CD4-positive, alpha-beta T cell (primary cell): ENCODE measurements around the gene MYBPHL. TPM values are rescaled to one million over a fixed set of nuclear protein-coding genes. Genes with fewer than 3 reads are reported as not detected.

Experiments
- ATAC-seq: fragments of 200-7000 bp; cut with Tn5 transposase; one replicate; pipeline ENCODE4 v1.10.0; 2022; ENCODE audit warnings: mild to moderate bottlenecking; ENCODE audit not compliant: poor library complexity
- CTCF ChIA-PET: fragments of 350-600 bp; sonication (Branson Sonifier 250); formaldehyde crosslinking; loops from one replicate; lab custom pipeline; 2021; ENCODE audit warnings: antibody characterized with exemption, inconsistent platforms; lab: Charles Lee
- POLR2A ChIA-PET: fragments of 350-600 bp; sonication (Branson Sonifier 250); formaldehyde crosslinking; loops from one replicate; lab custom pipeline; 2021; ENCODE audit warnings: antibody characterized with exemption, inconsistent platforms; lab: Charles Lee
- DNase-seq, 14 experiments: peaks; one replicate each; pipeline ENCODE4 v3.0.0-alpha.2; 2013 to 2020; ENCODE audit warnings: mixed read lengths in 2 of 14
- H3K27ac ChIP-seq, 2 donors: one replicate each; pipeline versions ENCODE4 v1.5.1 to v1.7.0; 2013; ENCODE audit warnings: low read length in 2 of 2, low read depth in 1 of 2, mild to moderate bottlenecking in 1 of 2
- H3K27me3 ChIP-seq, 2 experiments: 1 replicate in 1 of 2; 2 replicates in 1 of 2; pipeline versions ENCODE4 v1.6.1 to v1.7.0; 2013; ENCODE audit warnings: low read length in 2 of 2, control low read depth in 1 of 2, mild to moderate bottlenecking in 1 of 2, moderate library complexity in 1 of 2; ENCODE audit not compliant: insufficient read depth in 2 of 2, control insufficient read depth in 1 of 2
- H3K36me3 ChIP-seq: one replicate; pipeline ENCODE4 v1.6.1; 2013; ENCODE audit warnings: low read length, control low read depth; ENCODE audit not compliant: insufficient read depth
- H3K4me1 ChIP-seq: one replicate; pipeline ENCODE4 v1.6.1; 2013; ENCODE audit warnings: low read length, control low read depth; ENCODE audit not compliant: insufficient read depth
- H3K4me3 ChIP-seq: one replicate; pipeline ENCODE4 v1.5.1; 2013; ENCODE audit warnings: mild to moderate bottlenecking, low read length, moderate library complexity
- H3K9me3 ChIP-seq, 2 experiments: 1 replicate in 1 of 2; 2 replicates in 1 of 2; pipeline versions ENCODE4 v1.6.1 to v1.7.0; 2013; ENCODE audit warnings: low read length in 2 of 2, mild to moderate bottlenecking in 2 of 2, control low read depth in 1 of 2, moderate library complexity in 1 of 2; ENCODE audit not compliant: control insufficient read depth in 1 of 2, insufficient read depth in 1 of 2
- H3K27ac Mint-ChIP-seq: one replicate; pipeline ENCODE4 v1.8.0; 2020; ENCODE audit warnings: mixed read lengths
- H3K27me3 Mint-ChIP-seq: one replicate; pipeline ENCODE4 v1.8.0; 2021; ENCODE audit warnings: mixed read lengths
- H3K36me3 Mint-ChIP-seq: one replicate; pipeline ENCODE4 v1.8.0; 2021; ENCODE audit warnings: low read depth, mixed read lengths
- H3K4me1 Mint-ChIP-seq: one replicate; pipeline ENCODE4 v1.8.0; 2021; ENCODE audit warnings: low read depth, mixed read lengths
- H3K4me3 Mint-ChIP-seq: one replicate; pipeline ENCODE4 v1.8.0; 2020; ENCODE audit warnings: mild to moderate bottlenecking, mixed read lengths
- H3K9me3 Mint-ChIP-seq: one replicate; pipeline ENCODE4 v1.8.0; 2020; ENCODE audit warnings: mixed read lengths
- CTCF ChIP-seq: fragments of 200-600 bp; IDR thresholded peaks from one replicate; pipeline ENCODE4 v1.8.0; 2022; ENCODE audit warnings: antibody characterized with exemption, mild to moderate bottlenecking
- intact Hi-C, 2 experiments: fragments of 100-400 bp; cut with DNase I in 1 of 2; cut with micrococcal nuclease in 1 of 2; formaldehyde crosslinking; loops; one replicate each; pipeline versions ENCODE4 v1.15.1 to v1.9.0; 2023 to 2025; cut with DNase I, micrococcal nuclease
- polyA plus RNA-seq, 2 donors: library from polyadenylated mRNA; unstranded; fragments of 120-200 nt; gene quantifications; one replicate each; pipeline ENCODE4 v1.2.1, GENCODE V29; 2013
- total RNA-seq, 174 experiments: library from RNA in 2 of 174; stranded (reverse) in 2 of 174; gene quantifications; one replicate each; pipeline ENCODE4 v1.2.3 and lab custom pipeline; 2021 to 2026

The MYBPHL gene, protein sequence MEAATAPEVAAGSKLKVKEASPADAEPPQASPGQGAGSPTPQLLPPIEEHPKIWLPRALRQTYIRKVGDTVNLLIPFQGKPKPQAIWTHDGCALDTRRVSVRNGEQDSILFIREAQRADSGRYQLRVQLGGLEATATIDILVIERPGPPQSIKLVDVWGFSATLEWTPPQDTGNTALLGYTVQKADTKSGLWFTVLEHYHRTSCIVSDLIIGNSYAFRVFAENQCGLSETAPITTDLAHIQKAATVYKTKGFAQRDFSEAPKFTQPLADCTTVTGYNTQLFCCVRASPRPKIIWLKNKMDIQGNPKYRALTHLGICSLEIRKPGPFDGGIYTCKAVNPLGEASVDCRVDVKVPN
- total RNA-seq: not detected
- polyA plus RNA-seq (2013, experiment 1 of 2): not detected
- polyA plus RNA-seq (2013, experiment 2 of 2): not detected
- 0 to 0.12 (median 0) reads per million in 172 experiments for total RNA-seq (lab: John Stamatoyannopoulos, UW)

DNA sequence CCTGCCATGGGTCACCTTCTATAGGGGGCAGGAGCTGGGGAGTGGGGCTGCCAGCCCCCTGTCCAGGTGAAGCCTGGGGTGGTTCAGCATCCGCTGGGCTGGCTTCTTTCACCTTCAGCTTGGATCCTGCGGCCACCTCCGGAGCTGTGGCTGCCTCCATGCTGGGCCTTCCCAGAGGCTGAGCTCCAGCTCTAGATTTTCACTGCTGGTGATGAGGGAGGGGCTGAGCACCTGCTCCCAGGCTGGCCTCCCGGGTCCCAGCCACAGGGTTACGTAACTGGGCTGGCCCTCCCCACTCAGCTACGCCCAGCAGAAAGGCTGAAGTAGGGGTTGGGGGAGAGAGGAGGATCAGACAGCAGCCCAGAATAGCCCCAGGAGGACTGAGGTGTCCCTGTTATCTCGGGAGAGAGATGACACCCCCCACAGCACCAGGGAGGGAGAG, at the start of gene MYBPHL:
Gene MYBPHL (minus strand): TSS at position 180 of the 442 bp plus-strand sequence. CDS start 20 bp downstream, at position 160.
- intact Hi-C loops: no loop called here
- Histone ChIP-seq H3K4me1 (no peaks in the 10 kb centered on the region), H3K9me3 (no peaks in the 10 kb centered on the region), H3K36me3 (no peaks in the 10 kb centered on the region), H3K4me3 (no peak within 1 kb of the TSS), H3K27ac (no peak within 1 kb of the TSS), H3K27me3 (peaks cover 0 to 3% of the 10 kb centered on the region in 2 experiments)
- DNase-seq (no peak), ATAC-seq (no peak)
- Mint-ChIP-seq H3K9me3 (no peaks in the 10 kb centered on the region), H3K27me3 (peaks cover 7% of the 10 kb centered on the region), H3K4me3 (no peak within 1 kb of the TSS), H3K27ac (no peak within 1 kb of the TSS), H3K36me3 (no peaks in the 10 kb centered on the region), H3K4me1 (no peaks in the 10 kb centered on the region)
- CTCF ChIA-PET: no interaction called here
- POLR2A ChIA-PET: no interaction called here
- no peak for TF ChIP-seq CTCF

- no peak overlapping the region for H3K27ac ChIP-seq
- no peak overlapping the region for H3K4me3 Mint-ChIP-seq
- no peaks in the 10 kb centered on the region for H3K4me1 ChIP-seq
- POLR2A ChIA-PET: no interaction called here
- ATAC-seq (no peak), DNase-seq (no peak)
- intact Hi-C loops: no loop called here
- H3K27me3 ChIP-seq: no peaks in the 10 kb centered on the region
- no peaks in the 10 kb centered on the region for H3K36me3 Mint-ChIP-seq
- no peak overlapping the region for H3K27ac Mint-ChIP-seq
- CTCF ChIA-PET: no interaction called here
- no peaks in the 10 kb centered on the region for H3K36me3 ChIP-seq
- TF ChIP-seq CTCF: no peak
- H3K9me3 ChIP-seq: no peaks in the 10 kb centered on the region
- H3K27me3 Mint-ChIP-seq: peaks cover 9% of the 10 kb centered on the region
- no peaks in the 10 kb centered on the region for H3K9me3 Mint-ChIP-seq
- H3K4me3 ChIP-seq: no peak overlapping the region
- peaks cover 5% of the 10 kb centered on the region for H3K4me1 Mint-ChIP-seq
Measured at GRCh38 chr1:109356505-109356904, 49.7 kb upstream of the MYBPHL start.

DNA sequence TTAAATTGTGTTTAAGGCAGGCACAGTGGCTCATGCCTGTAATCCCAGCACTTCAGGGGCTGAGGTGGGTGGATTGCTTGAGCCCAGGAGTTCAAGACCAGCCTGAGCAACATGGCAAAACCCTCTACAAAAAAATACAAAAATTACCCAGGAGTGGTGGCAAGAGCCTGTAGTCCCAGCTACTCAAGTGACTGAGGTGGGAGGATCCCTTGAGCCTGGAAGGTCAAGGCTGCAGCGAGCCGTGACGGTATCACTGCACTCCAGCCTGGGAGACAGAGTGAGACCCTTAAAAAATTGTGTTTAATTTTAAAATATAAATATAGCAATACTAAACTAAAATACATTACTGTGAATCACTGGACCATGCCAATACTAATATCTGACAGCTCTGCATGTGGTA, 48.1 kb upstream of the MYBPHL start:
- Mint-ChIP-seq H3K4me3 (no peak overlapping the region), H3K36me3 (no peaks in the 10 kb centered on the region), H3K27me3 (peaks cover 5% of the 10 kb centered on the region), H3K9me3 (no peaks in the 10 kb centered on the region), H3K27ac (no peak overlapping the region), H3K4me1 (peaks cover 5% of the 10 kb centered on the region)
- TF ChIP-seq CTCF: no peak
- H3K27ac ChIP-seq: no peak overlapping the region
- no peak overlapping the region for H3K4me3 ChIP-seq
- POLR2A ChIA-PET: no interaction called here
- DNase-seq (no peak), ATAC-seq (no peak)
- CTCF ChIA-PET: no interaction called here
- H3K4me1 ChIP-seq: no peaks in the 10 kb centered on the region
- H3K9me3 ChIP-seq: no peaks in the 10 kb centered on the region
- H3K27me3 ChIP-seq: no peaks in the 10 kb centered on the region
- no peaks in the 10 kb centered on the region for H3K36me3 ChIP-seq
- intact Hi-C loops: no loop called here
